ENCODE measurements around the gene STXBP5.

Gene STXBP5

DNA sequence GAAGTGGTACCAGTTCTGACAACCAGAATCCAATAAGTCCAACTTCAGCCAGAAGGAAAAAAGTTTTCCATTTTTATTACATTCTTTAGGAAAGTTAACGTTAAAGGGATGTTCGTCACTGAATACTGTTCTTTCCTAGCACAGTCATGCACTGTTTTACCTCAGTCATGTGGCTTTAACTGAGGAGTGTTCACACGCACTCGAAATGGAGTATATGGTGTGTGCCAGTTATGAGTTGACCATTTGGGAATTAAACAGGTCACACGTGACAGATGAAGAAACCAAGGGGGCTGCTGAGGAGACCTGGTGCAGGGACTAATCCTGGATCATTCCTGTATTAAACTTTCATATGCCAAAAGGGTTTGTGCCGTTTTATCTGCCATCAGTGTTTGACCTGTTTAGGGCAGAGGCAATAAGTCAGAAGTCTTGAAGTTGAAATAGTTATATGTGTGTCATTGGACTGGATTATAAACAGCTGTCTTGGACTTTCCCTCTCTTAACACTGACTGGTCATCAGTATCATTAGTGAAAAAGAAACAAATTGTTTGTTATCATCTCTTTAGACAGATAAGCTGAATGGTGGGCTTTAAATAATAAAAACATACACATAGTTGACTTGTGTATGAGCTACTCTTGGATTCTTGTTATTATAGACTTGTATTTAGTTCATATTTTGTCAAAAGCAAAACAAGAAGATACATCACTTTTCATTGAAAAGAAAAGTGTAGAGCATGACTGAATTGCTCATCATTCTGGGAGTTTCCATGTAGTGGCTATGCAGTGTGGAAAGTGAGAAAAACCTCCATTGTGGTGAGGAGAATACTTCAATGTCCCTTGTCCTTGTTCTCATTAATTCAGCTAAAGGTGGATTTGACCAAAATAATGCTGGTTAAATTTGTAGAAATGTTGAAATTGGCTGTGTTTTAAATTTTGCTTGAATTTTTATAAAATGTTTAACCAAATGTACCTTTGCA, 180.8 kb downstream of the STXBP5 start:
- DNase-seq = no peak

DNA sequence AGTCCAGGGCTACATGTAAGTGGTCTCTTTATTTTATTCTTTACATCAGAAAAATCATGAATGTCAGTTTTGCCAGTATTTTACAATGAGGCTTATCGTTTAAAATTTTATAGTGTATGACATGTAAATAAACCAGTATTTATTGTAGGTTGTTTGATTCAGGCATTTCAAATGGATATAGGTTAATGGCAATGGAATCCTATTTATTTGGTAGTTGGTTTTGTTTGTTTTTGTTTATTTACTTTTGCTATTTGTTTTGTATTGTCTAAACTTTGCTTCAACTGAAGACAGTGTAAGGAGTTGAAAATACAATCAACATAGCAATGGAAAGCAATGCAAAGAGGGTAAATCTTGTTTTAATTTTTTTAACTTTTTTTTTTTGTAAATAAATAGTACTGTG, 185.2 kb downstream of the STXBP5 start:
- DNase-seq = no peak

DNA sequence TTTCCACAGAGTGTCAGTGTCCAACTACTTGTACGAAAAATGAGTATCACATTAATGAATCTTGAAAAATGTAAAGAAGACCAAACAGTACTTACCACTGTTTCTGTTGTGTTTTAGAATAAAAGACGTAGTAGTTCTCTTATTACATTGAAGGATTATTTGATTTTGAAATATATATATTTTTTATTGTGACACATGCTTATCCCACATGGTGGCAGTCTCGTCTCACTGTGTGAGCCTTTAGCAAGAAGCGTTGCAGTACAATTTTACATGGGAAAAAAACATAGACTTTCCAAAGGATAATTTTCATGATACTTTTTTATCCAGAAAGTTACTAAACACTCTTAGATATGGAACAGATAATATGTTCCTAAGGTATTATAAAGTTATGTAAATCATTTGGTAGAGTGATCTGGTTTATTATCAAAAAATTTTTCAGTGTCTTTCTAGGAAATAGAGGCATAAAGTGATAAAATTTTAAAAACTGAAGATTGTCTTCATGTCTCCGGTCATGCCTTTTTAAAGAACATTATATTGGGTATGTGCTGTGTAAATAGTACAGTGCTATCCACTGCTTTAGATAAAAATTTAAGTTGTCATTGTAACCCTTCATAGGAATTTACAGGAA, 186.8 kb downstream of the STXBP5 start:
- peak; percentile 1 for DNase-seq

DNA sequence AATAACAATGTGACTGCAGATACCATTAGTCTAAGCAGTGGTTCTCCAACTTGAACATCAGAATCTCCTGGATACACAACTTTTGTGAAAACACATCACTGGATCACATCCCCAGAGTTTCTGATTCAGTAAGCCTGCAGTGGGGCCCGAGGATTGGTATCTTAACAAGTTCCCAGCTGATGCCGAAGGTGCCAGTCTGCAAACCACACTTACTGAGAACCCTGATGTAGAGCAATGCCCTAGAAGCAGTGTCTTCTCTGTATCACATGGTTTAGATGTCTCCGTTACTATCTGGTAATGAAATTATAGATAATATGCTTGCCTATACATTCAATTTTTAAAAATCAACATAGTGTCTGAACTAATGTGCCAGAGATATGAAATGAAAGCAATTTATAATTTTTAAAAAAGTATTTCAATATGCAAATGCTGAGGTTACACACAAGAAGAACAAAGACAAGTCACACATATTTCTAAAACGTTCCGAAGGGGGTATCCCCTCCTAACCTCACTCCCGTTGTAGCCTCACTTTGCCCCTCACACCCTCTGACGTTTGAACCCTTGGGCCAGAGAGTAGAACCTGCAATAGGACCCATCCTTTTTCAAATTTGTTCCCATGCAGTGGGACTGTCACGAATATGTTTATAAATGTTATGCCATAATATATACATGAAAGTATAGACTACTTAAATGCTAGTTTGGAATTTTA, 188.9 kb downstream of the STXBP5 start:
- DNase-seq = no peak

DNA sequence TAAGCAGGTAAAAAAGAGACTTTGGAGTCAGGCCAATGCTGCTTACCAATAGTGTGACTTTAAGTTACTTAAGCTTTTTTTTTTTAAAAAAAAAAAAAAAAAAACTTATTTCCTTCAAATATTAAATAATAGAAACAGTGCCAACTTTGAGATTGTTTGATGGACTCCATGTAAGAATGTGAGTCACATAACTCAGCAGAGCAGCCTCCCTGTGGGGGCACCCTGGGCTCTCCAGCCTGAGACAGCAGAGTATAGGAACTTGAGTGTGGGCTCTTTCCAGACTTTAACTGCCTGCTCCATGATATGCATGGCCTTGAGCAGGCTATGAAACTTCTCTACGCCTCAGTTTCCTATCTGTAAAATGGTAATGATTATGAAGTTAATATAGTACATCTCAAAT, 190.9 kb downstream of the STXBP5 start:
- no peak for DNase-seq

DNA sequence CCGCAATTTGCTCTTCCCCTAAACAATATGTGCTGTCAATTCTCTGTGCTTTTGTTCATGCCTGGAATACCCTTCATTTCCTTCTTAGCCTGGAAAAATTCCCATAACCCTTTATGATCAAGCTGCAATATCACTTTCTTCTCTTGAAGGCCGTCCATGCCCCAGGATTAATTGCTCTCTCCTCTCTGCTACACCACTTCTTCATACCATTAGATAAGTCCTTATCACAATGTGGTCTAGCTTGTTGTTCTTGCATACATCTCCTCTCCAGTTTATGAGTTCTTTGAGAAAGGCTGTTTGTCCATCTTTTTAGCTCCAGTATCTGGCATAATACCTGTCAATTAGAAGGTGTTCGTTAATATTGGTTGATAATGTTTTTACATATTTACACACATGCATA, 193.1 kb downstream of the STXBP5 start:
- DNase-seq = no peak

DNA sequence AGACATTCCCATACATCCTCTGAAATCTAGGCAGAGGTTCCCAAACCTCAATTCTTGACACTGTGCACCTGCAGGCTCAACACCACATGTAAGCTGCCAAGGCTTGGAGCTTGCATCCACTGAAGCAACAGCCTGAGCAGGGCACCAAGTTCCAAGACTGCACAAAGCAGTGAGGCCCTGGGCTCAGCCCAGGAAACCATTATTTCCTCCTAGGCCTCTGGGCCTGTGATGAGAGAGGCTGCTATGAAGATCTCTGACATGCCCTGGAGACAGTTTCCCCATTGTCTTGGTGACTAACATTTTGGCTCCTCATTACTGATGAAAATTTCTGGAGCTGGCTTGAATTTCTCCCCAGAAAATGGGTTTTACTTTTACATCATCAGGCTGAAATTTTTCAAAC, 196.8 kb downstream of the STXBP5 start:
- DNase-seq = no peak

DNA sequence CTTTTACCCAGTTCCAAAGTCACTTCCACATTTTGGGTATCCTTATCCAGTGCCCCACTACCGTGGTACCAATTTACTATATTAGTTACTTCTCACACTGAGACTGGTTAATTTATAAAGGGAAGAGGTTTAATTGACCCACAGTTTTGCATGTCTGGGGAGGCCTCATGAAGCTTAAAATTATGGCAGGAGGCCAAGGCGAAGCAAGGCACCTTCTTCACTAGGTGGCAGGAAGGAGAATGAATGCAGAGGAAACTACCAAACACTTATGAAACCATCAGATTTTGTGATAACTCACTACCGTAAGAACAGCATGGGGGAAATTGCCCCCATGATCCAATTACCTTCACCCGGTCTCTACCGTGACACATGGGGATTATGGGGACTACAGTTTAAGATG, 197.6 kb downstream of the STXBP5 start:
- no peak for DNase-seq

DNA sequence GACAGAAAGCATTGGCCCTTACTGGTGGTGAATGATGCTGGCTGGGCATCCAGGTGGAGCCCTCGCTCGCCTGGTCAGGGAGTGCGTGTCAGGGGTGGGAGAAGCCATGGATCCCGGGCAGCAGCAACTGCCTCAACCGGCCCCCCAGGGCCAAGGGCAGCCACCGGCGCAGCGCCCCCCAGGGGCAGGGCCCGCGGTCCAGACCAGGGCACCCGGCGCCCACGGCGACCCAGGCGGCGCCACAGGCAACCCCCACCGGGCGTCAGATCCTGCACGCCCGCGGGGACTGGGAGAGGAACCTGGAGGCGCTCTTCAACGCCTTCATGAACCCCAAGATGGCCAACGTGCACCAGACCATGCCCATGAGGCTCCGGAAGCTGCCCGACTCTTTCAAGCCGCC, 202.6 kb downstream of the STXBP5 start:
- no peak for DNase-seq

DNA sequence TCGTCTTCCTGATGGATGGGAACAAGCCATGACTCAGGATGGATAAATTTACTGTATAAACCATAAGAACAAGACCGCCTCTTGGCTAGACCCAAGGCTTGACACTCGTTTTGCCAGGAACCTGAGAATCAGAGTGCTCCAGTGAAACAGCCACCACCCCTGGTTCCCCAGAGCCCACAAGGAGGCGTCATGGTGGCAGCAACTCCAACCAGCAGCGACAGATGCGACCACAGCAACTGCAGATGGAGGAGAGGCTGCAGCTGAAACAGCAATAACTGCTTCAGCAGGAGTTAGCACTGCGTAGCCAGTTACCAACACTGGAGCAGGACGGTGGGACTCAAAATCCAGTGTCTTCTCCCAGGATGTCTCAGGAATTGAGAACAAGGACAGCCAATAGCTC, 203.4 kb downstream of the STXBP5 start:
- no peak for DNase-seq

DNA sequence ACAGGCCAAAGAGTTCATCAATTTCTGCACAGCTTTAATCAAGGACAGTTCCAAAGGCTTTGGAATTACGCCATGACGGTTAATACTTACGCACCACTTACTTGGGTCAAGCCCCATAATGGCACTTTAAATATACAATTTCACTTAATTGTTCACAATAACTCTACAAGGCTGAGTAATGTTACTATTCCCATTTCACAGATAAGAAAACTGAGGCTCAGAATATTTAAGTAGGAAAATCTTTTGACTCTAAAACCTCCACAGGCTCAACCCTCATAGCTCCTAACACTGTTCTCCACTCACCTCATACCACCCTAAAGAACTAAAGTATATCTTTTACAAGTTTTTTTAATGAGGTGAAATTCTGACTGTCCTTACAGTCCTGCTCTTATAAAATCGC, 212.4 kb downstream of the STXBP5 start:
- DNase-seq = no peak

DNA sequence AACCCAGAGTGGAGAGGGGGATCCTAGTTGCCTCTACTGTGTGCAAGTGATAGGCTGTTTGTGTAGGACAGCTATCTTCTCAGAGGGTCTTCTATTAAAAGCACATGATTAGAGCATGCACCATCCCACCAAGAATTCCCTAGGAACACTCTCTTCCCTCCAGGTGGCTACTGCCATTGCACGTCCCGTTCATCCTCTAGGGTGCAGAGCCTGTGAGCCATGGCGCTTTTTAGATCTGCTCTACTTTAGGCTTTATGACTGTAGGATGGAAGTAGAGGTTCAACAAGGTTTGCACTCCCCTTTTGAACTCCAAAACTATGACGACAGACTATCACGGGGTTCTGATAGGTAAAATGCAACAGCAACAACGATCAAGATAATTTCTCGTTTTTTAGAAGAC, 213.7 kb downstream of the STXBP5 start:
- no peak for DNase-seq

DNA sequence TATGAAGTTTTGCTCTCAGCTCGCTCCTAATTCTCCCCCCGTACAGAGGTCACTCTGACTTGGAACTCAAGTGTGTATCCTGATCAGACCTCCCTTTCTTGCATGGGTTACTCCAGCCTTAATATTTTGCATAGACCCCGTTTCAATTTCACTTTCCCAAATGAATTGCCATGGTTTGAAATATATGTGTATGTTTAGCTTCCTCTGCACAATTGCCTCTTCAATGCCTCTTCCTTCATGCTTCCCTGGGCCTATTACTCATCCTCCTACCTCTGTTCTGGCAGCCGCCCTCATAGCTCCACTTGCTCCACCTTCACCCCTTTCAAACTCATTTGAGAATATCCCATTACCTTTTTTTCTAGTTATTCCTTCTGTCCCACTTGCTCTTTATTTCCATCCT, 214.3 kb downstream of the STXBP5 start:
- no peak for DNase-seq

DNA sequence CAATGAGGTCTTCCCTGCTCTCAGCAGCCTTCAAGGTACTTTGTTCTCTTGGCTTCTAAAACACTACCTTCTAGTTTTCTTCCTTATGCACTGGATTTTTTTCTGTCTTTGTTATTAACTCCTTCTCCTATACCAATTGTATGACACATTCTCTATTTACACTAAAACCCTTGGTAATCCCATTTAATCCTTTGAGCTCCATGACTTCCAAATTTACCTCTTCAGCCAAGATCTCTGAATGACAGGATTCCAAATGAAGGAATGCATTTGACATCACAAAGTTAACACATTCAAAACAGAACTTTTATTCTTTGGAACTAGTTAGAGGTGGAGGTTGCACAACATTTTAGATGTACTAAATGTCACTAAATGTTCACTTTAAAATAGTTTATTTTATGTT, 217.7 kb downstream of the STXBP5 start:
- DNase-seq = no peak

DNA sequence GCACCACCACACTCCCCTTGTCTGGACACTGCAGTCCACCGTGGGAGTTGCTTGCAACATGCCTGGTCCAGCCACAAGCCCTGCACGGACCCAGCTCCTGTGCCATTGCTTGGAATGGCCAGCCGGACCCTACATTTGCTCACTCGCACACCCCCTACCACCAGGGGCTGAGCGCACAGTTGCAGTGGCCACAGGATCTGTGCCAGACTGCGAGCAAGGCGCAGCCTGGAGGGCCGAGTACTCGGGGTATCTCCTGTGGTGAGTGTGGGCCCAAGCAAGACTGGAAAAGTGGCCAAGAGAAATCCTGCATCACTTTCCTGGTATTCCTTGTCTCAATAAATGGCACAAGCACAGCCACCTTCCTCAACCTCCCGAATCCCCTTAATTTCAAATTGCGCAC, 218.9 kb downstream of the STXBP5 start:
- DNase-seq = no peak

DNA sequence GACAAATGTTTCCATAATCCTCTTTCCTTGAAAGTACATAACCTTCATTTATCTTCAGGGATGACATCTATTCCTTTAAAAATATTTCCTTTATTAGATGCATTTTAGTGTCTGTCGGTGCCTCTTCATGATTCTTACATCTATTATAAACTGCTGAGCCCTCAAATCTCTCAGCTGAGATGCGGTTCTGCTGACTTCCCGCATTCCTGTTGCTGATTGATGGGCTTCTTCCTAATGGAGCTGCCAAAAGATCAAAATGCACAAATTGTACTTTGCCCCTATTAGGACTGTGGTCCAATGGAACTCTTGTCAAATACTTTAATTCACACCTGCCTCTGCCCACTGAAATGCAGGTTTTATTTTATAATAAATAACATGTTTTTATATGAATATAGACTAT, 225.6 kb downstream of the STXBP5 start:
- no peak for DNase-seq

DNA sequence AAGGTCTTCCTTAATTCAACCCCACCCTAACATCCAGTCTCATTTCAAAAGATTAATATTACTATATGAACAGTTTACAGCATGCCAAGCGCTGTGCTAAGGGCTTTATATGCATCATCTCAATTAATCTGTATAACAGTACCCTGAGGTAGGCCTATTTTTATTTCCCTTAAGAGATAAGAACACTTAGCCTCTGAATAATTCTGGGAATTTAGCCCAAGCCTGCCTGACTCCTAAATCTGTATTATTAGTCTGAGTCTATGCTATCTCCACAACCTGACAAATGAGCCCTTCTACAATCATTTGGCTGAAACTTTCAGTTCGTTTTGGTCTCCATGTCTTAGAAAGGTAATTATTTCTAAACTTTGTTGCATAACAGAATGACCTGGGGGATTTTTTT, 226.6 kb downstream of the STXBP5 start:
- no peak for DNase-seq

DNA sequence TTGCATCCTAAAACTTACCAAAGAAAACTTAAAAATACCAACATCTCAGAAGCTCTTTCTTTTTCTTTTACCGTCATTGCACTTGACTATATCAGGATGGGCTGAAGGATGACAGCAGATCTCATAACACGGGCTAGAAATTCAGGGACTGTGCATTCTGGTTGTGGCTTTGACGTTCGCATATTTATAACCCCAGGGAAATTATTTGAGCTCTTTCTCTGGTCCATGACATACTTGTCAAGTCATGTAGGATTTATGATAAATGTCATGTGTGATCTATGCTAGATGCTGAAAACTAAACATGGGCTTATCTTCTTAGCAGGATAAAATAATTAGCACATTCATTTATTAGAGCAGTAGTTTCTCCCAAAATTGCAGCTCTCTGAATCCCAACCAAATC, 229.9 kb downstream of the STXBP5 start:
- no peak for DNase-seq

DNA sequence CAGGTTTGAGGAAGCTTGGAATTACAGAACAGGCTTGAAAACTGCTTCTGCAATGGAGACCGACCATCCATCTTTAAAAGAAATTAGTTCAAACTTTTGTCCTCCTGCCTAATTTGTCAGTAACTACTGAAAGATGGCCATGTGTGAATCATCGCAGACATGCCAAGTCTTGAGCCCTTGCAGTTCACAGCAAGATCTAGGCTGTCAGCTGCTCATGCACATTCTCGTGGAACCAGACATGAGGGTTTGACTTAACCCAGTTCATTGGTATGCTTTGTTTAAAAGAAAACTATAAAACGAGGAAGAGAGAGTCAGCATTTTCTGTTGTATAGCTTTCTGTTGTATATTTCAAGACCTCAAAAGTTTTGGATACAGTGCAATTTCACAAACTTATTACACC, 230.3 kb downstream of the STXBP5 start:
- DNase-seq = no peak

DNA sequence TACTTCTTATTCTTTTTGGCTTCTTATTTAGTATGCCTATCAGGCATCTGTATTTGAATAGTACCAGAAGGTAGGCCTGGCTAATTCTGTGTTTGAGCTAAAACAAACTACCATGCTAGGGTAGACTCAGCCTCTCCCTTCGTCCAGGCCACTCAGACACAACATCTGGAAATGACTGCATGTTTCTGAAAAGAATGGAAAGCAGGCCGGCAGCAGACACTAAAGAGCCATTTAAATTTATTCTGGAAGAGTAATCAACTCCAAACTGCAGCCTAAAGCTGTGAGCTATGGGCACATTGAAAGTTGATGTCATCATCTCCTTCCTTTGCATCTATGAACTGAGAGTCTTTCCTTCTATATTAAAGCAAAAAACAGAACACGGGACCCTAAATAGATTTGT, 233.4 kb downstream of the STXBP5 start:
- DNase-seq = no peak

DNA sequence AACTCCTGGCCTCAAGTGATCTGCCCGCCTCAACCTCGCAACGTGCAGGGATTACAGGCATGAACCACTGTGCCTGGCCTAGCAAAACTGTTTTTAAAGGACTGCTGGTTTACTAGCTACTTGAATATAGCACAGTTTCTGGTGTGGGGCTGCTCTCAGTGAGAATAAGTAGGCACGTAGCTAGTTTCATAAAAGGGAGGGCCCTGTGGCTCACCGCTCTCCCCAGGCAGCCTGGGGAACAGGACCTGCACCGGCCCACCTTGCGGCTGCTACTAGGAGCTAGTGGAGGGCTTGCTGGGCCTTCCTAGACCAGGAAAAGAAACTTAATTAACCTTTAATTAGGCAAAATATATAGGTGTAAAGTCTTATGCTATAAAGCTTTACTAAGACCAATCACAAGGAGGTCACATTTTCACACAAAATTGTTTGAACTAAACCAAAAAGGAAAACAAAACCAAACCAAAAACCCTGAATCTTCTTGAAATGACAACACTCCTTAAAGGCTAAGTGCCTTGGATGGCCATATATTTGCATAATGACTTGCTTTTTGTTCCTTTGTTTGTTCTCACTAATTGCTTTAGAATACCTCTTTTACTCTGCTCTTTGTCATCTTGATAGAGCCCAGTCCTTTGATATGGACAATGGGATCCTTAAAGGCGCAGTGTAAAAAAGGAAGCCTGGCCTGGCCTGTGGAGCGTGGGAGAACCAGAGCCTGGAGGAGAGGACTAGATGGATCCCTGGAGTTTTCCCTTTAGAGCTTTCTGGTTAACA, 234.7 kb downstream of the STXBP5 start:
- no peak for DNase-seq
